ENCODE data around the gene CPNE7.
"Not testable (repeated sequence)": the region's sequence is repeated elsewhere in the genome, so short reads cannot be mapped to it uniquely, and the experiment has no call there.

Gene CPNE7

DNA sequence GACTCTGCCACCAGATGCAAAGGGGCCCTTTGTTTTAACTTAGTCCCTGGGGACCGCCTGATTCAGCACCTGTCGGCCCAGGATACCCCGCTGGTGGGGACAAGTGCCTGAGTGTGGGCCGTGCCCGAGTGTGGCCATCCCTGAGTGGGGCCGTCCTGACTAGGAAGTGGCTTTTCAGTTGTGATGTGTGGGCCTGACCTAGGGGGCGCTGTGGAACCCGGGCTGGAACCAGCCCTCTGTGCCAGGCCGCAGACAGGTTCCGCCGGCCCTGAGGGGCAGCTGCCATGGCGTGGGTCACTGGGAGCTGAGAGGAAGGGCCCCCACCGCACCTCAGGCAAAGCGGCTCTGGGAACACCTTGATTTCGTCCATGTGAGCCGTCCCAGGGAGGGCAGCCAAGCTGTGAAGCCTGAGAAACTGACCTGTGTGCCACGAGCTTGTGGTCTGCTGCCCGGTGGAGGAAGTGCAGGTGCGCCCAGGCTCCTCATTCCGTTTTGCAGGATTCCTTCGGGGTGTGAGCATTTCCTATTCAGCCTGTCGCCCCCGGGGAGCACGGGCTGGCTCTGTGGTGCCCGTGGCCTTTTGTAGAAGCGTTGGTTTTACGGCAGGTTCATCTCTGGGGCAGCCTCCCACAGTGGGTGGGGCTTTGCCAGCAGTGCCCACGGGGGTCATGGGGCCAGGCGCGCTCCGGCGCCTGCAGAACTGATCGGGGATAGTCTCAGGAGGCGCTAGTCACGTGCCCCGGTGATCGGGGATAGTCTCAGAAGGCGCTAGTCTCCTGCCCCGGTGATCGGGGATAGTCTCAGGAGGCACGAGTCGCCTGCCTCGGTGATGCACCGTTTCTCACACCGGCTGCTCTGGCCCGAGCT, 9.8 kb upstream of the CPNE7 start:
- Histone ChIP-seq H3K27ac (ENCODE audit: low read depth, low read length) (no peak overlapping the region), H3K4me1 (ENCODE audit: control insufficient read depth in 1 of 2, insufficient read depth in 2 of 2, low read length in 2 of 2) (peaks cover 45 to 50% of the 10 kb centered on the region in 2 donors)

GRCh38 chr16:89567656-89568594, 7.6 kb upstream of the CPNE7 start:
- H3K9ac ChIP-seq (ENCODE audit: low read depth in 1 of 2, low read length in 2 of 2): no peak overlapping the region
- H3K27ac ChIP-seq (ENCODE audit: low read depth, low read length): no peak overlapping the region
- peaks cover 17 to 20% of the 10 kb centered on the region in 2 donors for H3K36me3 ChIP-seq (ENCODE audit: control insufficient read depth in 1 of 2, insufficient read depth in 2 of 2, low read length in 2 of 2)
- H3K4me1 ChIP-seq (ENCODE audit: control insufficient read depth in 1 of 2, insufficient read depth in 2 of 2, low read length in 2 of 2): peaks cover 41 to 45% of the 10 kb centered on the region in 2 donors
- no peak overlapping the region for H3K4me3 ChIP-seq (ENCODE audit: low read depth in 1 of 2, low read length in 2 of 2)
- peaks cover 13 to 22% of the 10 kb centered on the region in 2 donors for H3K27me3 ChIP-seq (ENCODE audit: control insufficient read depth in 1 of 2, insufficient read depth in 2 of 2, low read length in 2 of 2)
- H3K9me3 ChIP-seq (ENCODE audit: control insufficient read depth in 1 of 2, low read length in 2 of 2): no peaks in the 10 kb centered on the region

More for the DNA sequence above, 9.8 kb upstream of the CPNE7 start:
- peaks cover 13 to 16% of the 10 kb centered on the region in 2 donors for H3K27me3 ChIP-seq (ENCODE audit: control insufficient read depth in 1 of 2, insufficient read depth in 2 of 2, low read length in 2 of 2)
- H3K36me3 ChIP-seq (ENCODE audit: control insufficient read depth in 1 of 2, insufficient read depth in 2 of 2, low read length in 2 of 2): peaks cover 29 to 35% of the 10 kb centered on the region in 2 donors
- H3K4me3 ChIP-seq (ENCODE audit: low read depth in 1 of 2, low read length in 2 of 2): peak overlapping the region; percentile 45 to 50
- no peaks in the 10 kb centered on the region for H3K9me3 ChIP-seq (ENCODE audit: control insufficient read depth in 1 of 2, low read length in 2 of 2)
- peak overlapping the region; percentile 51 to 60 for H3K9ac ChIP-seq (ENCODE audit: low read depth in 1 of 2, low read length in 2 of 2)

DNA sequence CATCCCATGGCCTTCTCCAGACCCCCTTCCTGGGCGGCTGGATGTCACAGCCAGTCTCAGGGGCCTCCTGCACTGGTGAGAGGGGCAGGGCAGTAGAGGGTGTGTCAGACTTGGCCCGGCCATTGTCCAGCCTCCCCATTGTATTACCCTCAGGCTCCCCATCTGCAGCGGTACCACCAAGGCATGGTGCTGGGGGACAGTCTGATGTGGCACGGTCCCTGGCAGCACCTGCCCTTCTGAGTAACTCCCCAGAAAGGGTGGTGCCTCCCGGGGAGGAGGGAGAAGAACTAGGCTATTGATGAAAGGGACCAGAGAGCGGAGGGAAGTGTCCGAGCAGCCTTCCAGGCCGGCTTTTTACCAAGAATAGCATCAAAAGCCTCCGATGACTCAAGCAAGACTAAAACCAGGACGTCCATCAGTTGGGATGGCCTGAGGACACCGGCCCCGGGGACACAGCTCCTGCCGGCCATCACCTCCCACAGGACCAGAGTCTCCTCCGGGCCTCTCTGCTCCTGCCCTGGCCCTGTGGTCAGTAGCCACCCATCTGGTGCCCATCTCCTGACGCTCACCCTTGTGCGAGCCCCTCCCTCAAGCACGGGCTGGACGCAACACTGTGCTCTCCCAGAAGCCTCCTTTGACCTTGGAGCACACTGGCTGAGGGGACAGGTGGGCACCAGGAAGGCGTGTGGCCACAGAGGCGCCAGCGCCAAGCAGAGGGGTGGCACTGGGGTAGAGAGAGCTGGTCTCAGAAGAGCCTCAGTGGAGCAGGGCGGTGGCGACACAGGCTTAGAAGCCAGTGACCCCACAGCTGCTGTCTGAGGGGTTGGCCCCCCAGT, 5.8 kb upstream of the CPNE7 start:
- Histone ChIP-seq H3K36me3 (ENCODE audit: control insufficient read depth in 1 of 2, insufficient read depth in 2 of 2, low read length in 2 of 2) (peaks cover 2% of the 10 kb centered on the region in 2 donors), H3K9ac (ENCODE audit: low read depth in 1 of 2, low read length in 2 of 2) (no peak overlapping the region), H3K4me3 (ENCODE audit: low read depth in 1 of 2, low read length in 2 of 2) (no peak overlapping the region), H3K9me3 (ENCODE audit: control insufficient read depth in 1 of 2, low read length in 2 of 2) (no peaks in the 10 kb centered on the region), H3K27me3 (ENCODE audit: control insufficient read depth in 1 of 2, insufficient read depth in 2 of 2, low read length in 2 of 2) (peaks cover 22 to 25% of the 10 kb centered on the region in 2 donors), H3K27ac (ENCODE audit: low read depth, low read length) (no peak overlapping the region), H3K4me1 (ENCODE audit: control insufficient read depth in 1 of 2, insufficient read depth in 2 of 2, low read length in 2 of 2) (peaks cover 24 to 33% of the 10 kb centered on the region in 2 donors)

DNA sequence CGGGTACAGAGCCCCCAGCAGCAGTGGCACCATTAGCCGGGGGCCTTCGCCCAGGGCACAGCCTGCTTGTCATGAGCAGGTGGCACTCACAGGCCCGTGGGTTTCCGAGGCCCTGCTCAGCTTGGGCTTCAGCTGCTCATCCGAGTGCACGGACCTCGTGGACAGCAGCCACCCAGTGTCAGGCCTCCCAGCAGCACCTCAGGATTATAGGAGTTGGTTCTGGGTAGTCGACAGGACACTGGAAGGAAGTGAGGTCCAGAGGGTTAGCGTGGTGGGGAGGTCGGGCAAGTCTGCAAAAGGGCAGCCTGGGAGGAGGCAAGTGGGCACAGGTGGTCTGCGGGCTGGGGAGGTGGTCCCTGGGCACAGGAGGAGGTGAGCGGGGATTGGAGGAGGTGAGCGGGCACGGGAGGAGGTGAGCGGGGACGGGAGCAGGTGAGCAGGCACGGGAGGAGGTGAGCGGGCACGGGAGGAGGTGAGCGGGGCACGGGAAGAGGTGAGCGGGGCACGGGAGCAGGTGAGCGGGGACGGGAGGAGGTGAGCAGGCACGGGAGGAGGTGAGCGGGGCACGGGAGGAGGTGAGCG, 5.1 kb upstream of the CPNE7 start:
- Histone ChIP-seq H3K9me3 (ENCODE audit: control insufficient read depth in 1 of 2, low read length in 2 of 2) (no peaks in the 10 kb centered on the region), H3K27ac (ENCODE audit: low read depth, low read length) (no peak overlapping the region), H3K36me3 (ENCODE audit: control insufficient read depth in 1 of 2, insufficient read depth in 2 of 2, low read length in 2 of 2) (no peaks in the 10 kb centered on the region), H3K27me3 (ENCODE audit: control insufficient read depth in 1 of 2, insufficient read depth in 2 of 2, low read length in 2 of 2) (peaks cover 22 to 25% of the 10 kb centered on the region in 2 donors), H3K4me3 (ENCODE audit: low read depth in 1 of 2, low read length in 2 of 2) (no peak overlapping the region), H3K9ac (ENCODE audit: low read depth in 1 of 2, low read length in 2 of 2) (no peak overlapping the region), H3K4me1 (ENCODE audit: control insufficient read depth in 1 of 2, insufficient read depth in 2 of 2, low read length in 2 of 2) (peaks cover 17 to 32% of the 10 kb centered on the region in 2 donors)

DNA sequence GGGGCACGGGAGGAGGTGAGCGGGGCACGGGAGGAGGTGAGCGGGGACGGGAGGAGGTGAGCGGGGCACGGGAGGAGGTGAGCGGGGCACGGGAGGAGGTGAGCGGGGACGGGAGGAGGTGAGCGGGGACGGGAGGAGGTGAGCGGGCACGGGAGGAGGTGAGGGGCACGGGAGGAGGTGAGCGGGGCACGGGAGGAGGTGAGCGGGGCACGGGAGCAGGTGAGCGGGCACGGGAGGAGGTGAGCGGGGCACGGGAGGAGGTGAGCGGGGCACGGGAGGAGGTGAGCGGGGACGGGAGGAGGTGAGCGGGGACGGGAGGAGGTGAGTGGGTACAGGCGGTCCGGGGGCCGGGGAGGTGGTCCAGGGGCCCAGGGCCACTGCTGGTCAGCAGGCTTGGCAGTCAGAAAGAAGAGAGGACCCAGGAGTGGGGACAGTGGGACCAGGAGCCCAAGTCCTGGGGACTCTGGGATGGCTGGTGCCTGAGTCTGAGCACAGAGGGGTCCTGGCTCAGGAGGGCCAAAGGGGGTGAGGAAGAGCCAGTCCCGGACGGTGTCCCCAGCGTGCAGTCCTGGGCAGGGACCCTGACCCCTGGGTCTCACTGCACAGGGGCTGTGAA, 4.5 kb upstream of the CPNE7 start:
- Histone ChIP-seq H3K27me3 (ENCODE audit: control insufficient read depth in 1 of 2, insufficient read depth in 2 of 2, low read length in 2 of 2) (peaks cover 22 to 25% of the 10 kb centered on the region in 2 donors), H3K4me1 (ENCODE audit: control insufficient read depth in 1 of 2, insufficient read depth in 2 of 2, low read length in 2 of 2) (peaks cover 11 to 25% of the 10 kb centered on the region in 2 donors)
- not testable (repeated sequence) for H3K9ac ChIP-seq (ENCODE audit: low read depth in 1 of 2, low read length in 2 of 2); H3K4me3 ChIP-seq (ENCODE audit: low read depth in 1 of 2, low read length in 2 of 2); H3K36me3 ChIP-seq (ENCODE audit: control insufficient read depth in 1 of 2, insufficient read depth in 2 of 2, low read length in 2 of 2); H3K9me3 ChIP-seq (ENCODE audit: control insufficient read depth in 1 of 2, low read length in 2 of 2); H3K27ac ChIP-seq (ENCODE audit: low read depth, low read length)

DNA sequence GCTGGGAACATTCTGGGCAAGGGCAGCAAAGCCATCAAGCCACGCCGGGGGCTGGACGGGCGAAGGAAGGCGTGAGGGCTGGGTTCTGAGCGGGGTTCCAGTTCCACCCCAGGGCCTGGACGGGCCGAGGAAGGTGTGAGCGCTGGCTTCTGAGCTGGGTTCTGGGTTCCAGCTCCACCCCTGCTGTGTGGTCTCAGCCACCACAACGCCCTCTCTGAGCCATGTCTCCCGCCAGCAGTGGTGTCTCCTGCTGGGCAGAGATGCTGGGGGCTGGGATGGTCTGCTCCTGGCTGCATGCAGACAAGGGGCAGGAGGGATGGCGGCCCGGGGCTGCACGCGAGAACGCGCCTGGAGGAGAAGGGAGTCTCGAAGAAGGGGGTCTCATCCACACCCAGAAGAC, 3.9 kb upstream of the CPNE7 start:
- no peak overlapping the region for H3K27ac ChIP-seq (ENCODE audit: low read depth, low read length)
- H3K9me3 ChIP-seq (ENCODE audit: control insufficient read depth in 1 of 2, low read length in 2 of 2): no peaks in the 10 kb centered on the region
- no peaks in the 10 kb centered on the region for H3K36me3 ChIP-seq (ENCODE audit: control insufficient read depth in 1 of 2, insufficient read depth in 2 of 2, low read length in 2 of 2)
- peaks cover 11 to 24% of the 10 kb centered on the region in 2 donors for H3K4me1 ChIP-seq (ENCODE audit: control insufficient read depth in 1 of 2, insufficient read depth in 2 of 2, low read length in 2 of 2)
- H3K9ac ChIP-seq (ENCODE audit: low read depth in 1 of 2, low read length in 2 of 2): no peak overlapping the region
- no peak overlapping the region for H3K4me3 ChIP-seq (ENCODE audit: low read depth in 1 of 2, low read length in 2 of 2)
- H3K27me3 ChIP-seq (ENCODE audit: control insufficient read depth in 1 of 2, insufficient read depth in 2 of 2, low read length in 2 of 2): peaks cover 22 to 25% of the 10 kb centered on the region in 2 donors

- H3K9me3 ChIP-seq (ENCODE audit: control insufficient read depth in 1 of 2, low read length in 2 of 2): no peaks in the 10 kb centered on the region
- H3K4me1 ChIP-seq (ENCODE audit: control insufficient read depth in 1 of 2, insufficient read depth in 2 of 2, low read length in 2 of 2): peaks cover 11 to 24% of the 10 kb centered on the region in 2 donors
- H3K27me3 ChIP-seq (ENCODE audit: control insufficient read depth in 1 of 2, insufficient read depth in 2 of 2, low read length in 2 of 2): peaks cover 22 to 25% of the 10 kb centered on the region in 2 donors
- no peaks in the 10 kb centered on the region for H3K36me3 ChIP-seq (ENCODE audit: control insufficient read depth in 1 of 2, insufficient read depth in 2 of 2, low read length in 2 of 2)
- H3K4me3 ChIP-seq (ENCODE audit: low read depth in 1 of 2, low read length in 2 of 2): no peak overlapping the region
- H3K9ac ChIP-seq (ENCODE audit: low read depth in 1 of 2, low read length in 2 of 2): no peak overlapping the region
- no peak overlapping the region for H3K27ac ChIP-seq (ENCODE audit: low read depth, low read length)
Observed at GRCh38 chr16:89572073-89572484, 3.5 kb upstream of the CPNE7 start.

- Histone ChIP-seq H3K4me1 (ENCODE audit: control insufficient read depth in 1 of 2, insufficient read depth in 2 of 2, low read length in 2 of 2) (peaks cover 11 to 24% of the 10 kb centered on the region in 2 donors), H3K4me3 (ENCODE audit: low read depth in 1 of 2, low read length in 2 of 2) (no peak overlapping the region), H3K9ac (ENCODE audit: low read depth in 1 of 2, low read length in 2 of 2) (no peak overlapping the region), H3K36me3 (ENCODE audit: control insufficient read depth in 1 of 2, insufficient read depth in 2 of 2, low read length in 2 of 2) (no peaks in the 10 kb centered on the region), H3K9me3 (ENCODE audit: control insufficient read depth in 1 of 2, low read length in 2 of 2) (no peaks in the 10 kb centered on the region), H3K27me3 (ENCODE audit: control insufficient read depth in 1 of 2, insufficient read depth in 2 of 2, low read length in 2 of 2) (peaks cover 22 to 25% of the 10 kb centered on the region in 2 donors), H3K27ac (ENCODE audit: low read depth, low read length) (no peak overlapping the region)
Observed at GRCh38 chr16:89572485-89573205, 2.9 kb upstream of the CPNE7 start.
